Lower lobe of right lung (tissue), 2 donors: ENCODE measurements around the gene IDI1. TPM values are rescaled to one million over a fixed set of nuclear protein-coding genes. Genes with fewer than 3 reads are reported as not detected.

Experiments used
- ATAC-seq, 2 donors: fragments of 200-7000 bp; cut with Tn5 transposase; one replicate each; pipeline ENCODE4 v1.9.1; 2020 to 2022; ENCODE audit warnings: mild to moderate bottlenecking in 2 of 2, moderate library complexity in 2 of 2
- DNase-seq: peaks from one replicate; pipeline ENCODE4 v3.0.0-alpha.2; 2020
- H3K27ac ChIP-seq: fragments of 200-600 bp; one replicate; pipeline ENCODE4 v1.8.0; 2022
- H3K27me3 ChIP-seq: fragments of 200-600 bp; one replicate; pipeline ENCODE4 v1.8.0; 2022; ENCODE audit warnings: low read depth
- H3K36me3 ChIP-seq: fragments of 200-600 bp; one replicate; pipeline ENCODE4 v1.8.0; 2022; ENCODE audit warnings: mild to moderate bottlenecking
- H3K4me1 ChIP-seq: fragments of 200-600 bp; one replicate; pipeline ENCODE4 v1.8.0; 2022
- H3K4me3 ChIP-seq: fragments of 200-600 bp; one replicate; pipeline ENCODE4 v1.8.0; 2022; ENCODE audit warnings: mild to moderate bottlenecking
- H3K9me3 ChIP-seq: fragments of 200-600 bp; one replicate; pipeline ENCODE4 v1.8.0; 2022
- intact Hi-C: fragments of 100-400 bp; cut with DNase I; formaldehyde crosslinking; loops from one replicate; pipeline ENCODE4 v1.11.0; 2022
- total RNA-seq: library from RNA; stranded (reverse); fragmentation: NEBNext Ultra II Directional; extraction: Animal tissue kit (Norgen Biotek cat#: 25700); gene quantifications from one replicate; pipeline ENCODE4 v1.2.1, GENCODE V29; 2021
- TF ChIP-seq, protein P1 (sequence below): fragments of 200-600 bp; IDR thresholded peaks from one replicate; pipeline ENCODE4 v1.8.0; 2022; ENCODE audit warnings: antibody characterized with exemption, mild to moderate bottlenecking
- donor health status: DM: no; HTN: yes; CAD: no; lungs with severe emphysema.

IDI1 gene
- total RNA-seq, 1 donor from 2014 or later = 49.5 TPM

DNA sequence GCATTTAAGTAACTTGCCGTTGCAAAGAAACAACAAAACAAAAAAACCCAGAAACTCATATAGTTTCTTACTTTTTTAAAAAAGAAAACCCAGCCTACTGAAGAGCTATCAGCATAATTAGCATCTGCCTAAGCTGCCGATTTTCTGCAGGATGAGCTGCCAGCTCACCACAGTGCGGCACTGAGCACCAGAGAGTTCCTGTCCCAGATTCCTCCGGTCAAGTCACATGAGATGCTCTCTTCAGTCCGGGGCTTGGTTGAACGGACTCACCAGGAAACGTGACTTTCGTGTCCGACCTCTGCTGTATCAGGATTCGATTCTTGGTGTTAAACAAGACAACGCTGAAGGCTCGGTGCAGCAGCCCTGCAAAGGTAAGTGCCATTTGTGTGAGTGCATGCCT lies 26.5 kb downstream of the IDI1 start:
- ATAC-seq (no peak), DNase-seq (no peak)
- Histone ChIP-seq H3K36me3 (peaks cover 24% of the 10 kb centered on the region), H3K4me1 (no peaks in the 10 kb centered on the region), H3K27me3 (no peaks in the 10 kb centered on the region), H3K9me3 (no peaks in the 10 kb centered on the region), H3K27ac (no peak overlapping the region), H3K4me3 (no peak overlapping the region)
- intact Hi-C loops = no loop called here
- TF ChIP-seq, protein P1, sequence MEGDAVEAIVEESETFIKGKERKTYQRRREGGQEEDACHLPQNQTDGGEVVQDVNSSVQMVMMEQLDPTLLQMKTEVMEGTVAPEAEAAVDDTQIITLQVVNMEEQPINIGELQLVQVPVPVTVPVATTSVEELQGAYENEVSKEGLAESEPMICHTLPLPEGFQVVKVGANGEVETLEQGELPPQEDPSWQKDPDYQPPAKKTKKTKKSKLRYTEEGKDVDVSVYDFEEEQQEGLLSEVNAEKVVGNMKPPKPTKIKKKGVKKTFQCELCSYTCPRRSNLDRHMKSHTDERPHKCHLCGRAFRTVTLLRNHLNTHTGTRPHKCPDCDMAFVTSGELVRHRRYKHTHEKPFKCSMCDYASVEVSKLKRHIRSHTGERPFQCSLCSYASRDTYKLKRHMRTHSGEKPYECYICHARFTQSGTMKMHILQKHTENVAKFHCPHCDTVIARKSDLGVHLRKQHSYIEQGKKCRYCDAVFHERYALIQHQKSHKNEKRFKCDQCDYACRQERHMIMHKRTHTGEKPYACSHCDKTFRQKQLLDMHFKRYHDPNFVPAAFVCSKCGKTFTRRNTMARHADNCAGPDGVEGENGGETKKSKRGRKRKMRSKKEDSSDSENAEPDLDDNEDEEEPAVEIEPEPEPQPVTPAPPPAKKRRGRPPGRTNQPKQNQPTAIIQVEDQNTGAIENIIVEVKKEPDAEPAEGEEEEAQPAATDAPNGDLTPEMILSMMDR = no peak

DNA sequence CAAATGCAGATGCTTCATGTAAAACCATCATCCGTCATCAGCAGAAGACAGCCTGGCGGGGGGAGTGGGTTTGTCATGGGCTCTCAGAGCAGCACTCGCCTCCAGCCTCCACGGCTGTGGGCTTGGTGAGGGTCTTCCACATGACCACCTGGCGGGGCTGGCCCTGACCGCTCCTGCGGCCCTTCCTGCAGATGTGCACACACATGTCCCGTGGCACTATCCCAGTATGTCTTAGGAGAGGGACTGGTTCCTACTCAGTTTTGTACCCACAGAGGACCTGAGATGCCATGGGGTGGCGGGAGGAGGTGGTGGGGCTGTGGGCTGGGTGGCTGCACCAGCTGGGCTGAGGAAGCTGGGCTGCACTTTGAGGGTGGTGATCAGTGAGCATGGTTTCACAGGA lies 28.0 kb downstream of the IDI1 start:
- intact Hi-C loops = no loop called here
- Histone ChIP-seq H3K4me1 (no peaks in the 10 kb centered on the region), H3K36me3 (peaks cover 39% of the 10 kb centered on the region), H3K4me3 (no peak overlapping the region), H3K27ac (no peak overlapping the region), H3K9me3 (no peaks in the 10 kb centered on the region), H3K27me3 (no peaks in the 10 kb centered on the region)
- ATAC-seq = peak in 1 of 2 donors; percentile 47
- no peak for DNase-seq
- TF ChIP-seq, protein P1 = no peak

DNA sequence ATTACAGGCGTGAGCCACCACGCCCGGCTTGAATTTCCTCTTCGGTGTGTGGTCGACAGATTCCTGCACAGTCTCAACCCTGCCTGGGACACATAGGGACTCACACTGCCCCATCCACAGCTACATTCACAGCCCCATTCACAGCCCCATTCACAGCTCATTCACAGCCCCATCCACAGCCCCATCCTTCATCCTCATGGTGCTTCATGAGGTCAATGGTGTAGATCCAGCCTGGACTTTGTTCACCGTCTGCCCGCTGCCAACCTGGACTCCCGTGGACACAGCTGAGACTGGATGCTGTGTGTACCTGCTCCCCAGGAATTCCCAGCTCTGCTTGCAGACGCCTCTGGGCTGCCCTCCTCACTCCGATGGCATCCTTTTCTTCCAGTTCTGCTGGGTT lies 28.5 kb downstream of the IDI1 start:
- H3K36me3 ChIP-seq = peaks cover 43% of the 10 kb centered on the region
- H3K27me3 ChIP-seq = no peaks in the 10 kb centered on the region
- H3K4me3 ChIP-seq = no peak overlapping the region
- ATAC-seq (peak; percentile 24 to 42), DNase-seq (no peak)
- H3K4me1 ChIP-seq = no peaks in the 10 kb centered on the region
- intact Hi-C loops = no loop called here
- H3K27ac ChIP-seq = no peak overlapping the region
- H3K9me3 ChIP-seq = no peaks in the 10 kb centered on the region
- TF ChIP-seq, protein P1 = no peak

DNA sequence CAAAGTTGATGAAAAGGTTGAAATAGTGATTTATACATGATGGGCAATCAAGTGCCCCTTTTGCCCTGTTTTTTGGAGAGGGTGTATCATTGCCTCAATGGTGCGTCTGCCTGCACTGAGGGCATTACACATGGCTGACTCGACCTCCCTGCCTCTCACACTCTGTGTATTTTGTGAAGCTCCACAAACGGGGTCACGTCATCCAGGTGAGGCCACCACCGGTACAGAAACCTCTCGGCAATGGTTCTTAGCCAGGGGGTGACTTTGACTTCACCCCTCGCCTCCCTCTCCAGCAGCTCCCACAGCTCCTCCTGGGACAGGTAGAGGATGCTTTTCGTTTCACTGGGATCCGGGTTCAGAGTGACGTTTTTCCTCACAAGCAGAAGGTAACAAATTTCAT lies 29.6 kb downstream of the IDI1 start:
- intact Hi-C loops = no loop called here
- ATAC-seq = no peak
- no peak for DNase-seq
- TF ChIP-seq, protein P1 = no peak
- Histone ChIP-seq H3K9me3 (no peaks in the 10 kb centered on the region), H3K4me3 (no peak overlapping the region), H3K27me3 (no peaks in the 10 kb centered on the region), H3K27ac (no peak overlapping the region), H3K36me3 (peaks cover 51% of the 10 kb centered on the region), H3K4me1 (no peaks in the 10 kb centered on the region)

DNA sequence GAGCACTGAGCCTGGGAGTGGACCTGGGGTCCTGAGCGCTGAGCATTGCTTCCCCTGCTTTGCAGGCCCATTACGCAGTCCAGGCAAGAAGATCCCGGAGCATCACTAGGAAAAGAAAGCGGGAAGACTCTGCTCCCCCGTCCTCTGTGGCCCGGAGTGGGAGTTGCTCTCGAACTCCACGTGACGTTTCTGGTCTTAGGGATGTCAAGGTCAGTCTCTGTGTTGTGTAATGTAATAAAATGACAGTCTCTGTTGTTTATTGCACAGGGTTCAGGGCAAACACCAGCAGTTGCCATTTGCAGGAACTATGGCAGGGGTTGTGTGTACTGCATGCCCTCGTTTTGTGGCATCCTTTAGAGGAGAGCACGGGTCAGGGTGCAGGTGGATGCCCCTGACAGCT lies 33.2 kb downstream of the IDI1 start:
- ATAC-seq (no peak), DNase-seq (no peak)
- intact Hi-C loops = no loop called here
- peaks cover 85% of the 10 kb centered on the region for H3K36me3 ChIP-seq
- TF ChIP-seq, protein P1 = no peak
- no peaks in the 10 kb centered on the region for H3K27me3 ChIP-seq
- no peak overlapping the region for H3K4me3 ChIP-seq
- H3K4me1 ChIP-seq = no peaks in the 10 kb centered on the region
- no peaks in the 10 kb centered on the region for H3K9me3 ChIP-seq
- no peak overlapping the region for H3K27ac ChIP-seq

DNA sequence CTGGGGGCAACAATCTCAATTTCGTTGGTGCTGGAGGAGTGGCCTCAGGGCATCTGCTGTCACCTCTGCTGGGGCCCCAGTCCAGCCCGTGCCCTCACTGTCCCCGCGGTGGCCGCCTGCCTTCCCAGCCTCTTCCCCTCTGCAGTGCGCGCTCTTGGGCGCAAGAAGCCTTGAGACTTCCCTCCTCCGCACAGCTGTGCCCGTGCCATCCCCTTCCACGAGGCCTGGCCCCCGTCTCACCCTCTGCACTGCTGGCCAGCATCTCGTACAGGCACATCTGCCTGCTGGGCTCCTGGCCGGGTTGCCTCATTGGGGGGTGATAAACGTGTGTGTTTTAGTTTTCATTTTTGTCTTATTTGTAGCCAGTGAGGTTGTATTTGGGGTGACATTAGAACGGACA lies 37.2 kb downstream of the IDI1 start:
- ATAC-seq (no peak), DNase-seq (no peak)
- Histone ChIP-seq H3K27ac (no peak overlapping the region), H3K36me3 (peaks cover 94% of the 10 kb centered on the region), H3K9me3 (no peaks in the 10 kb centered on the region), H3K4me3 (no peak overlapping the region), H3K27me3 (no peaks in the 10 kb centered on the region), H3K4me1 (no peaks in the 10 kb centered on the region)
- TF ChIP-seq, protein P1 = no peak
- intact Hi-C loops = no loop called here
